Activated naive CD8-positive, alpha-beta T cell treated with anti-CD3 and anti-CD28 coated beads, Interleukin-2, amount 50 U/mL, for 16 hours (primary cell): ENCODE results near the gene SMAD1.
"Not testable (repeated sequence)": the region's sequence is repeated elsewhere in the genome, so short reads cannot be mapped to it uniquely, and the experiment has no call there.

Experiments
- DNase-seq: peaks from one replicate; pipeline ENCODE4 v3.0.0-alpha.2; 2020; ENCODE audit warnings: low read depth, low spot score

Gene SMAD1

DNA sequence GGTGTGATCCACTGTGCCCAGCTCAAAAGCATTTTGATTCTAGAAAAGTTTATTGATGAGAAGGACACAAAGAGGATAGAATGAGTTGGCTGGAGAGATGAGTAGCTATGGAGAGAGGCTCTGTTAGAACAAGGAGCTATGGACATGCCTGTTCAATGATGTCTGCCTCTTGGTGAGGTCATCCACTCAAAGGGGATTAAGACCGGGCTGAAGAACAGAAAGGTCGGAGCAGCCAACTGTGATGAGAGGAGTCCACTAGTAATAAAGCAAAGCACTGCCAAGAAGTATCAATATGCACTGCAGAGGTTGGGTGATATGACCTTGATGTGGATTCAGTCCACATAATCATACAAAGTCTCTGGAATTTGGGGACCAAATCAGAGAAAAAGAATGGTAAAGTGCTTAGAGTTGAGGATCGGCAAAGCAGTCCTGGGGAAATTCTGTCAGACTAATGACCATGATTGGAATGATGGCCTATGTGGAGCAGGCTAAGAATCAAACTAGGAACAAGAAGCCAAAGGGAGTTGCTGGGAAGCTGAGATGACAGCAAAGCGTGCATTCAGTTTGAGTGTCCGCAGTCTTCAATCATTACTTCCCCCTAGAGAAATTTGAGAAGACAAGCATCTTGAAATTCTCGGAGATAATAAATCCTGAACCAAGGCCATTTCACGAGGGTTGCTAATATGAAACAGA is 81.8 kb downstream of the SMAD1 start:
- no peak for DNase-seq

DNA sequence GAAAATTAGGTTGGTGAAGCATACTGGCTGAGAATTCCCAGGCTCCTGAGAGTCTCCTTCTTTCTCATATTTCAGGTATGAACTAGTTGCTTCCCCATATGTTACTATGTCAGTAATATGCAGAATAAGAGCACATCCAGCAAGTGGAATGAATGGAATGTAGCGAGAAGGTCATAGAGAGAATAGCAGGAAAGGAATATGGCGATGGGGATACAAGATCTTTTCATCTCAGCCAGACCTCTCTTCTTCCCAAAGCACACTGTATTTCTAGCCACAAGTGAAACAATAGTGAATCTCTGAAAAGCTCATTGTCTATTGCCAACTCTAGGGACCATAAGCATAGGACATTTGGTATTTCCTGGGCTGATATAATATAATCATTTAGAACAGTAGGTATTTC is 82.9 kb downstream of the SMAD1 start:
- DNase-seq = no peak

DNA sequence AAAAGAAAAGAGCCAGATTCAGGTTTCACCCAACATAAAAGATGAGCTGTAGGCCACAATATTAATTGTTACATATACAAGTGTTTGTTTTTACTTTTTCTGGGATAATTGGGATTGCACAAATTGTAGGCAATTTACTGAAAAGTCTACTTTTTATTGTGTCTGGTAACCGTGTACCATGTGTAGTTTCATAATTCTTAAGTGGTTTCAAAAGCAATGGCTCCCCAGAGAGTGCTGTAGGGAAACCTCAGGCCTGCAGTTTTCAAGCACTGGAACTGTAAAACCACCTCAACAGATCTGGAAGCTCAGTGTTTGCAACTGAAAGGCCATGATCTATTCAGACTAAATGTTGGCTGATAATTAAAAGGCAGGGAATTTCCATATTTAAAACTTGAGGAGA is 83.7 kb downstream of the SMAD1 start:
- DNase-seq = no peak

- no peak for DNase-seq
Observed at GRCh38 chr4:145566086-145566708, 84.5 kb downstream of the SMAD1 start.

DNA sequence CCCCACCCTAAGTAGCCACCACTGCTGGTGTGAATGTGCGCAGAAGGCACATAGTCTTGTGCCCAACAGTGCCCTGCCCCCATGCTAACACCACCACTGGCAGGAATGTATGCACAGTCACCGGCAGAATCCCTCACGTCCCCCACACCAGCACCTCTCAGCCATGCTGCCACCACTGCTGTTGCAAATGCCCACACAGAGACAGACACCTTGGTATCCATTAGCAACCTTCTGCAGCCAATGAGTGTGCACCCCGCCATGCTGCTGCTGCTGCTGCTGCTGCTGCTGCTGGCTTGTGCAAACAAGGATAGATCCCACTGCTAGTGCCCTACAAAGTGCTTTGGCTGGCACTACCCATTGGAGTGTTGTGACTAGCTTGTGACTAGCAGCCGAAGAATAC is 85.1 kb downstream of the SMAD1 start:
- DNase-seq = no peak

GRCh38 chr4:145567516-145567915 is 85.9 kb downstream of the SMAD1 start:
- no peak for DNase-seq

GRCh38 chr4:145574546-145574945 is 92.9 kb downstream of the SMAD1 start:
- DNase-seq = not testable (repeated sequence)

DNA sequence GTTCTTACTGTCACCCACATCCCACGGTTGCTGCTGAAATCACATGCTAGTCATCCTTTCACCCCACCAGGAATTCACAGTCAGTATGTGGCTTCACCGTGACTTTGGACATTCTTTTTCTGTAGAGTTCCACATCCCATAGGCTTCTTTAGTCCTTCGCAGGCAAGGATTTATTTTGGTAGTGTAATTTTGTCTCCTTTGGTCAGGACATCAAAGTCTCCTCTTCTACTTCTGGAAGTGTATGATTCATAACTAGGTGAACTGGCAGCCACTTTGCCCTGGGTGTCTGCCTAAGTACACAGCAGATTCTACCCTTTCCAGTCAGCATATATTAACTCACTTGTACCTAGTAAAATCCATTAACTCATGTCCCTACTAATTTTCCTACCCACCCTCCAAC is 99.3 kb downstream of the SMAD1 start:
- DNase-seq = no peak

DNA sequence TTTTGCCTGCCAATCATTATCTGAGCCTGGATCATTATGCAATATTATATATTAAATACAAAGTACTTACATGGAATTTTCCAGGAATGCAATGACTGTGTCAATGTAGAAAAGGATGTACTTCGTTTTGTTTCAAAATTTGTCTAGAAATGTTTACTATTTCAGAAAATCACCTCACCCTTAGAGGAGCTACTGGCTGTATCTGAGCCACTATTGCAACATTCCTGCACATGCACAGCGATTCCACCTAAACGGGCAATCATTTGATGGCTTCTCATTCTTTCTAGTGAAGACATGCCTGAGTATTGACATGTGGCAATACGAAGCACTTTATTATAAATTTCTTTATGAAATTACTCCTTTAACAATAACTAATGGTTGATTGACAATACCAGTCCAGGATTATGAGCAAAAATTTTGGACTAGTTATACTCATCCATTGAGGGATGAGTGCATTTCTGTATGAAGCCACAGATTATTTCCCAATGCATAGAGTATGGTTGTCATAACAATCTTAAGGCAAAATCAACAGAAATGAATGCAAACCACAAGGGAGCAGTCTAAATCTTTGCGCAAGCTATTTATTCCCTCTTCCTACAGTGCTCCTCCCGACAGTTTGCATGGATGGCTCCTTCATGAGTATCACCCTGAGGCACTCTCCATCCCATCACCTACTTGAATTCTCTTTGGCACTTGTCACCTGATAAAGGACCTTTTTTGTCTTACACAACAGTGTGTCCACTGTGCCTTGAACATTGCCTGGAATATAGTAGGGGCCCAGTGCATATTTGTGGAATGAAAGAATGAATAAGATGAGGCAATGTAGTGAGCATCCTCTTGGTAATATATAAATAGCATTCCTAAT is 101.8 kb downstream of the SMAD1 start:
- no peak for DNase-seq

- DNase-seq = no peak
Observed at GRCh38 chr4:145587088-145587754, 105.6 kb downstream of the SMAD1 start.

GRCh38 chr4:145589381-145589780 is 107.7 kb downstream of the SMAD1 start:
- DNase-seq = not testable (repeated sequence)

- no peak for DNase-seq
Observed at GRCh38 chr4:145589916-145590702, 108.5 kb downstream of the SMAD1 start.

DNA sequence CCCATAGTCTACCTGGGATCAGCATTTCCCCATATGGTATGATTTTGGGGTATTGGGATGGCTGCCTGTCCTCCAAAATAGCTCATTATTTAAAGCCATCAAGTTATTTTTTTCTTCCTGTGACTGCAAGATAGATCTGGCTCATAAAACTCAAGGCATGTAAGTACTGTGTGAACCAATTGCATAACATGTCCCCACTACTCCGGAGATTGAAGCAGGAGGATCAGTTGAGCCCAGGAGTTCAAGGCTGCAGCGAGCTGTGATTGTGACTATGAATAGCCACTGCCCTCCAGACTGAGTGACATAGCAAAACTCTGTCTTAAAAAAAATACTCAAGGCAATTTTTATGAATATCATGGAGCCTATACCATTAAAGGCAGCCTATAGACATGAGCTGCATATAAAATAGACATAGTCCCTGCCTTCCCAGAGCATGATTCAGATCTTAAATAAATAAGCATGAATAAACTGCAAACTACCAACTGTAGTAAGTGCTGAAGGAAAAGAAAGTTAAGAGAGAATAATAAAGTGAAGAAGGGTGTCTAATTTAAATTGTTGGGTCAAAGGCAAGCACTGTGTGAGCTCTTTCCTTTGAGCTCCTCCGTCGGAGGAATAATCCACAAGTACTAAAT is 120.6 kb downstream of the SMAD1 start:
- no peak for DNase-seq

DNA sequence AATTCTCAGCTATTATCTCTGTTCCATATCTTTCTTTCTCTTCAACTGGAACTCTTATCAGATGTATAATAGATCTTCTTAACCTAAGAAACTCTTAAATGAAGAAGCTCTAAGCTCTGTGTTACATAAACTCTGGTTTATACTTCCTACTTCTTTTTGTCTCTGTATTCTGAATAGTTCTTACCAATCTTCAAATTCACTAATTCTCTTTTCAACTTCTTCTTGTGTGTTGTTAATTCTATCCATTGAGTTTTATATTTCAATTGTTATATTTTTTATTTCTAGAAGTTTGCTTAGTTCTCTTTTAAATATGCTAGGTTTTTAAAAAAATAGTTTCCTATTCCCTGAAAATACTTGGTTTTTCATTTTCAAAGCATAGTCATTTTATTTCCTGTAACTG is 124.3 kb downstream of the SMAD1 start:
- DNase-seq = no peak
